Fibroblast of the conjunctiva (primary cell): ENCODE results near the gene SYCP2L.
"Not testable (repeated sequence)": the region's sequence is repeated elsewhere in the genome, so short reads cannot be mapped to it uniquely, and the experiment has no call there.

Experiments
- DNase-seq: peaks from one replicate; pipeline ENCODE4 v3.0.0-alpha.2; 2010; ENCODE audit warnings: low read depth

The SYCP2L gene

GRCh38 chr6:10880366-10880765, 6.5 kb upstream of the SYCP2L start:
- no peak for DNase-seq

GRCh38 chr6:10882253-10882630, 4.6 kb upstream of the SYCP2L start:
- not testable (repeated sequence) for DNase-seq

GRCh38 chr6:10882657-10883171, 4.1 kb upstream of the SYCP2L start:
- no peak for DNase-seq

- no peak for DNase-seq
Observed at GRCh38 chr6:10883312-10884244, 3.3 kb upstream of the SYCP2L start.

GRCh38 chr6:10884245-10884972, 2.4 kb upstream of the SYCP2L start:
- no peak for DNase-seq

- DNase-seq: not testable (repeated sequence)
Observed at GRCh38 chr6:10886365-10886690, 524 bp upstream of the SYCP2L start.

- no peak for DNase-seq
Observed at GRCh38 chr6:10890151-10890550, 3.3 kb downstream of the SYCP2L start.

- DNase-seq: no peak
Observed at GRCh38 chr6:10891960-10892359, 5.1 kb downstream of the SYCP2L start.

- no peak for DNase-seq
Observed at GRCh38 chr6:10894958-10895357, 8.1 kb downstream of the SYCP2L start.

GRCh38 chr6:10896691-10897090, 9.8 kb downstream of the SYCP2L start:
- no peak for DNase-seq

- DNase-seq: no peak
Observed at GRCh38 chr6:10901770-10902169, 14.9 kb downstream of the SYCP2L start.

- DNase-seq: no peak
Observed at GRCh38 chr6:10904015-10904414, 17.2 kb downstream of the SYCP2L start.

GRCh38 chr6:10908228-10908627, 21.4 kb downstream of the SYCP2L start:
- no peak for DNase-seq

GRCh38 chr6:10919520-10919919, 32.7 kb downstream of the SYCP2L start:
- DNase-seq: not testable (repeated sequence)

GRCh38 chr6:10933126-10933525, 46.3 kb downstream of the SYCP2L start:
- DNase-seq: no peak

- DNase-seq: no peak
Observed at GRCh38 chr6:10939840-10940239, 53.0 kb downstream of the SYCP2L start.

GRCh38 chr6:10945845-10946244, 59.0 kb downstream of the SYCP2L start:
- no peak for DNase-seq

- no peak for DNase-seq
Observed at GRCh38 chr6:10947966-10948365, 61.1 kb downstream of the SYCP2L start.

GRCh38 chr6:10949579-10950490, 63.0 kb downstream of the SYCP2L start:
- no peak for DNase-seq

GRCh38 chr6:10951675-10952282, 64.9 kb downstream of the SYCP2L start:
- peak; percentile 44 for DNase-seq

- peak; percentile 47 for DNase-seq
Observed at GRCh38 chr6:10954590-10955010, 67.7 kb downstream of the SYCP2L start.

- DNase-seq: no peak
Observed at GRCh38 chr6:10956776-10957175, 69.9 kb downstream of the SYCP2L start.
